ENCODE data around the gene PLCB3.

The PLCB3 gene

GRCh38 chr11:64268025-64268892, 16.9 kb downstream of the PLCB3 start:
- peak; percentile 40 for DNase-seq (ENCODE audit: low read depth)
- TF ChIP-seq CTCF (IDR thresholded peaks at IDR 0.05; ENCODE audit: insufficient read depth, low read depth, low read length, missing control alignments): no peak
- H3K4me3 ChIP-seq (ENCODE audit: low read length): no peak overlapping the region

GRCh38 chr11:64268893-64269539, 17.7 kb downstream of the PLCB3 start:
- peak; percentile 35 for DNase-seq (ENCODE audit: low read depth)
- TF ChIP-seq CTCF (IDR thresholded peaks at IDR 0.05; ENCODE audit: insufficient read depth, low read depth, low read length, missing control alignments): no peak
- peak overlapping the region; percentile 59 for H3K4me3 ChIP-seq (ENCODE audit: low read length)

- peak; percentile 100 for DNase-seq (ENCODE audit: low read depth)
- peak; percentile 2 for TF ChIP-seq CTCF (IDR thresholded peaks at IDR 0.05; ENCODE audit: insufficient read depth, low read depth, low read length, missing control alignments)
These were observed 18.4 kb downstream of the PLCB3 start for GRCh38 chr11:64269540-64270220.

GRCh38 chr11:64275031-64275800, 23.9 kb downstream of the PLCB3 start:
- TF ChIP-seq CTCF (IDR thresholded peaks at IDR 0.05; ENCODE audit: insufficient read depth, low read depth, low read length, missing control alignments): no peak
- no peak for DNase-seq (ENCODE audit: low read depth)
- H3K4me3 ChIP-seq (ENCODE audit: low read length): no peak overlapping the region

More at GRCh38 chr11:64269540-64270220, 18.4 kb downstream of the PLCB3 start:
- H3K4me3 ChIP-seq (ENCODE audit: low read length): peak overlapping the region; percentile 59

GRCh38 chr11:64275841-64276240, 24.5 kb downstream of the PLCB3 start:
- no peak for TF ChIP-seq CTCF (IDR thresholded peaks at IDR 0.05; ENCODE audit: insufficient read depth, low read depth, low read length, missing control alignments)
- H3K4me3 ChIP-seq (ENCODE audit: low read length): no peak overlapping the region
- DNase-seq (ENCODE audit: low read depth): no peak

GRCh38 chr11:64276653-64277431, 25.5 kb downstream of the PLCB3 start:
- DNase-seq (ENCODE audit: low read depth): peak; percentile 96
- H3K4me3 ChIP-seq (ENCODE audit: low read length): no peak overlapping the region
- no peak for TF ChIP-seq CTCF (IDR thresholded peaks at IDR 0.05; ENCODE audit: insufficient read depth, low read depth, low read length, missing control alignments)

All from epithelial cell of esophagus (primary cell).